Breast epithelium (tissue), 4 donors: Measurements from ENCODE around the gene ANKDD1A. TPM values are rescaled to one million over a fixed set of nuclear protein-coding genes. Genes with fewer than 3 reads are reported as not detected.

ENCODE experiments used
- DNase-seq, 2 donors: peaks; one replicate each; pipeline ENCODE4 v3.0.0-alpha.2; 2019; ENCODE audit warnings: low spot score in 2 of 2
- H3K27ac ChIP-seq, 2 donors: fragments of 200-600 bp; sonication (generic) in 1 of 2; one replicate each; pipeline ENCODE4 v1.5.1; 2016 to 2019; ENCODE audit warnings: mild to moderate bottlenecking in 1 of 2
- H3K27me3 ChIP-seq, 2 donors: fragments of 200-600 bp; sonication (generic) in 1 of 2; one replicate each; pipeline versions ENCODE4 v1.5.1 to v1.6.0; 2017 to 2019; ENCODE audit warnings: control low read depth in 1 of 2, mild to moderate bottlenecking in 1 of 2
- H3K36me3 ChIP-seq: fragments of 200-600 bp; one replicate; pipeline ENCODE4 v1.5.1; 2019
- H3K4me1 ChIP-seq, 2 donors: fragments of 200-600 bp; sonication (generic); one replicate each; pipeline ENCODE4 v1.5.1; 2016 to 2019; ENCODE audit warnings: control low read depth in 1 of 2
- H3K4me3 ChIP-seq, 3 donors: fragments of 200-600 bp; sonication (generic); 1 replicate in 2 of 3; 2 replicates in 1 of 3; pipeline ENCODE4 v1.5.1; 2016 to 2019; ENCODE audit warnings: mild to moderate bottlenecking in 3 of 3, moderate library complexity in 2 of 3
- H3K9me3 ChIP-seq, 2 donors: fragments of 200-600 bp; sonication (generic) in 1 of 2; one replicate each; pipeline ENCODE4 v1.5.1; 2016 to 2019; ENCODE audit warnings: control low read depth in 1 of 2
- CTCF ChIP-seq, 3 donors: fragments of 450-650 bp; IDR thresholded peaks; one replicate each; pipeline ENCODE4 v1.5.1; 2016 to 2017; ENCODE audit warnings: antibody characterized with exemption in 3 of 3, mild to moderate bottlenecking in 3 of 3, moderate library complexity in 3 of 3
- POLR2A ChIP-seq: fragments of 450-650 bp; IDR thresholded peaks from one replicate; pipeline ENCODE4 v1.6.1; 2016; ENCODE audit warnings: antibody characterized with exemption, mild to moderate bottlenecking, moderate library complexity
- POLR2AphosphoS5 ChIP-seq, 3 donors: sonication (generic); formaldehyde crosslinking; IDR thresholded peaks; one replicate each; pipeline ENCODE4 v1.6.1; 2017; ENCODE audit warnings: antibody characterized with exemption in 3 of 3
- intact Hi-C: fragments of 100-400 bp; cut with DNase I; formaldehyde crosslinking; loops from one replicate; pipeline ENCODE4 v1.15.1; 2023; ENCODE audit warnings: low total_unique reads
- total RNA-seq, 3 donors: library from RNA; depleted of rRNA; stranded (reverse); fragments of >200 nt; gene quantifications; one replicate each; pipeline ENCODE4 v1.1.0, GENCODE V29; 2016

ANKDD1A gene
- total RNA-seq, 3 donors from 2014 or later: 3.2 to 7.8 (median 7.2) TPM

DNA sequence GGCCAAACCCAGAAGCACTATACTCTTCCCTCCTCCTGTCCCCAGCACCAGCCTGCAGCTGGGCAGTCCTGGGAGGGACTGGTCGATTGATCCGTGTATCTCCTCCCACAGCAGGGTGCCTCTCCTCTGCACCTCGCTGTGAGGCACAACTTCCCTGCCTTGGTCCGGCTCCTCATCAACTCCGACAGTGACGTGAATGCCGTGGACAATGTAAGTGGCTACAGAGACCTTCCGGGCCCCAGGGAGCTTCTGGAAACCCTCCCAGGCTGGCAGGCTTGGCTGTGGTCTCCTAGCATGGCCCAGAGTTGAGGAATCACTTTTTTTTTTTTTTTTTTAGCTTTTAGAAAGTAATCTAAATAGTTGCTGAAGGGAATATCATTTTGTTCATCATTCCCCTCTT, 30.7 kb downstream of the ANKDD1A start:
- no peak for DNase-seq
- H3K27me3 ChIP-seq: no peaks in the 10 kb centered on the region
- no peak overlapping the region for H3K27ac ChIP-seq
- intact Hi-C loops: no loop called here
- H3K4me3 ChIP-seq: no peak overlapping the region
- no peaks in the 10 kb centered on the region for H3K36me3 ChIP-seq
- no peaks in the 10 kb centered on the region for H3K4me1 ChIP-seq
- TF ChIP-seq POLR2AphosphoS5 (IDR thresholded peaks at IDR 0.05): no peak
- no peak for TF ChIP-seq CTCF (IDR thresholded peaks at IDR 0.05)
- TF ChIP-seq POLR2A: no peak
- H3K9me3 ChIP-seq: no peaks in the 10 kb centered on the region

DNA sequence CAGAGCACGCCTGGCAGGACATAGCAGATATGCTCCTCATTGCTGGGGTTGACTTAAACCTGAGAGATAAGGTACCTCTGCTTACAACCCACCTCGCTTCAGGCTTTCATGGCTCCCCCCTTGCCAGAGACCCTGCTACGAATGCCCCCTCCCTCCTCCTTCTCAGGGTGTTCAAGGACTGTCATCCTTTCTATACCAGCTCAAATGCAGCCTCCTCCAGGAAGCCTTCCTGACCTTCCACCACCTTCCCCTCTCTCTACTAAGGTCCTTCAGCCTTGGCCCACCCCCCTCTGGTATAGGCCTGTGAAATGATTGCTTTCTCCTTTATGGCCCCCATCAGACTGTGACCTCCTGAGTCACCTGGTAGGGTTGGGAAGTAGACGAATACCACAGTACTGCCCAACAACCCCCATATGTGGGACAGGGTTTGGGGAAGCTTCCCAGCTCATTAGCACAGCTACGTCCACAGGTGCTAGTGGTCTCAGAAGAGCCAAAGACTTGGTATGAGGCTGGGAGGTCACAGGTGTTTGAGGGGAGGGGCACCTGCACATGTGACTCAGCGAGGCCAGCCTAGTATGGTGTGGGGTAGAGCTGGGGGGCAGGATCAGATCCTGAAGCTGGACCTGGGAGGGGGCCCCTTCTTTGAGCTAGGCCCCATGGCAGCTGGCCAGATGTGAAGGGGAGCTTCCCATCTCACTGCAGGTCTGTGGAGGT, 32.0 kb downstream of the ANKDD1A start:
- Histone ChIP-seq H3K4me3 (no peak overlapping the region), H3K27ac (no peak overlapping the region), H3K4me1 (no peaks in the 10 kb centered on the region), H3K36me3 (no peaks in the 10 kb centered on the region), H3K27me3 (no peaks in the 10 kb centered on the region), H3K9me3 (no peaks in the 10 kb centered on the region)
- no peak for DNase-seq
- intact Hi-C loops: no loop called here
- TF ChIP-seq POLR2AphosphoS5 (IDR thresholded peaks at IDR 0.05) (no peak), CTCF (IDR thresholded peaks at IDR 0.05) (no peak), POLR2A (no peak)

GRCh38 chr15:64944961-64945360, 33.3 kb downstream of the ANKDD1A start:
- no peaks in the 10 kb centered on the region for H3K36me3 ChIP-seq
- no peak overlapping the region for H3K4me3 ChIP-seq
- intact Hi-C loops: no loop called here
- TF ChIP-seq POLR2AphosphoS5 (IDR thresholded peaks at IDR 0.05) (no peak), CTCF (IDR thresholded peaks at IDR 0.05) (no peak), POLR2A (no peak)
- no peaks in the 10 kb centered on the region for H3K9me3 ChIP-seq
- H3K4me1 ChIP-seq: no peaks in the 10 kb centered on the region
- DNase-seq: no peak
- no peaks in the 10 kb centered on the region for H3K27me3 ChIP-seq
- no peak overlapping the region for H3K27ac ChIP-seq

DNA sequence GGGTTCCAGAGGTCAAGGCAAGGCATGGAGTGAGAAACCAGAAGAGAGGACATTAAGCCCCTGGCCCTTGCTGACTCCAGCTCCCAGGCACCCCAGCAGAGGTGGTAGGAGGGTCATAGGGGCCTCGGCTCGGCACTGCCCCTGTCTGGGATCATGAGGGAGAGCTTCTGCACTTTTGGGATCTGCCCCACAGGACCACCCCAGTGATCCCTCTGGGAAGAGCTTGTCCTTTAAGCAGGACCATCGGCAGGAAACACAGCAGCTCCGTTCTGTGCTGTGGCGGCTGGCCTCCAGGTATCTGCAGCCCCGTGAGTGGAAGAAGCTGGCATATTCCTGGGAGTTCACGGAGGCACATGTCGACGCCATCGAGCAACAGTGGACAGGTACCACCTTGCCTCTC, 35.5 kb downstream of the ANKDD1A start:
- intact Hi-C loops: no loop called here
- no peaks in the 10 kb centered on the region for H3K36me3 ChIP-seq
- no peak for DNase-seq
- H3K27ac ChIP-seq: no peak overlapping the region
- no peaks in the 10 kb centered on the region for H3K4me1 ChIP-seq
- H3K4me3 ChIP-seq: no peak overlapping the region
- no peaks in the 10 kb centered on the region for H3K27me3 ChIP-seq
- H3K9me3 ChIP-seq: no peaks in the 10 kb centered on the region
- TF ChIP-seq POLR2AphosphoS5 (IDR thresholded peaks at IDR 0.05) (no peak), CTCF (IDR thresholded peaks at IDR 0.05) (no peak), POLR2A (no peak)

- no peaks in the 10 kb centered on the region for H3K4me1 ChIP-seq
- TF ChIP-seq POLR2A (no peak), CTCF (IDR thresholded peaks at IDR 0.05) (no peak), POLR2AphosphoS5 (IDR thresholded peaks at IDR 0.05) (no peak)
- H3K27ac ChIP-seq: no peak overlapping the region
- no peaks in the 10 kb centered on the region for H3K9me3 ChIP-seq
- DNase-seq: no peak
- no peaks in the 10 kb centered on the region for H3K36me3 ChIP-seq
- H3K4me3 ChIP-seq: no peak overlapping the region
- intact Hi-C loops: no loop called here
- H3K27me3 ChIP-seq: no peaks in the 10 kb centered on the region
Measured at GRCh38 chr15:64948916-64949315, 37.2 kb downstream of the ANKDD1A start.
